Aorta (tissue), 5 donors: ENCODE measurements around the gene PDCD6IP. TPM values are rescaled to one million over a fixed set of nuclear protein-coding genes. Genes with fewer than 3 reads are reported as not detected.

ENCODE experiments used
- ATAC-seq: fragments of 200-7000 bp; cut with Tn5 transposase; one replicate; pipeline ENCODE4 v1.9.1; 2022; ENCODE audit warnings: moderate library complexity; ENCODE audit not compliant: low FRiP score
- DNase-seq, 2 donors: peaks; one replicate each; pipeline ENCODE4 v3.0.0-alpha.2; 2020
- H3K27ac ChIP-seq, 2 donors: one replicate each; pipeline ENCODE4 v1.5.1; 2013; ENCODE audit warnings: low read length in 2 of 2, mild to moderate bottlenecking in 2 of 2, moderate library complexity in 2 of 2, control low read depth in 1 of 2, inconsistent platforms in 1 of 2, low read depth in 1 of 2
- H3K27me3 ChIP-seq, 2 donors: one replicate each; pipeline ENCODE4 v1.6.1; 2013; ENCODE audit warnings: control low read depth in 1 of 2, low read length in 1 of 2, mild to moderate bottlenecking in 1 of 2, moderate library complexity in 1 of 2; ENCODE audit not compliant: insufficient read depth in 2 of 2, control insufficient read depth in 1 of 2
- H3K36me3 ChIP-seq, 2 donors: one replicate each; pipeline ENCODE4 v1.6.1; 2013; ENCODE audit warnings: control low read depth in 1 of 2, low read length in 1 of 2, mild to moderate bottlenecking in 1 of 2; ENCODE audit not compliant: insufficient read depth in 2 of 2, control insufficient read depth in 1 of 2
- H3K4me1 ChIP-seq, 2 donors: one replicate each; pipeline ENCODE4 v1.6.1; 2013; ENCODE audit warnings: low read length in 2 of 2, control low read depth in 1 of 2, mild to moderate bottlenecking in 1 of 2, moderate library complexity in 1 of 2; ENCODE audit not compliant: insufficient read depth in 2 of 2, control insufficient read depth in 1 of 2
- H3K4me3 ChIP-seq, 2 donors: one replicate each; pipeline ENCODE4 v1.5.1; 2013; ENCODE audit warnings: low read length in 2 of 2, control low read depth in 1 of 2, mild to moderate bottlenecking in 1 of 2
- H3K9me3 ChIP-seq: one replicate; pipeline ENCODE4 v1.6.1; 2013; ENCODE audit warnings: mild to moderate bottlenecking, low read length; ENCODE audit not compliant: control insufficient read depth
- WGBS, 2 donors: extraction: QIAGEN DNeasy Blood & Tissue Kit; methylation state at CpG; one replicate each; pipeline ENCODE4 v1.1.7; 2013; 5-methylcytosine and 5-hydroxymethylcytosine counted together
- intact Hi-C, 2 donors: fragments of 100-400 bp; cut with DNase I; formaldehyde crosslinking; loops; one replicate each; pipeline versions ENCODE4 v1.14.2 to v1.15.0; 2022
- polyA plus RNA-seq, 2 donors: library from polyadenylated mRNA; stranded (reverse); fragments of 200-250 nt; gene quantifications; one replicate each; pipeline ENCODE4 v1.2.3, GENCODE V29; 2013
- total RNA-seq, 2 donors: library from RNA; stranded (reverse); fragmentation: NEBNext Ultra II Directional; extraction: Animal tissue kit (Norgen Biotek cat#: 25700); gene quantifications; one replicate each; pipeline ENCODE4 v1.2.1, GENCODE V29; 2021
- donor health status: healthy with polysubstance abuse.
- donor health status: Bipolar disorder and iron deficiency.
- donor health status: DM: no; HTN: no; CAD: no.
- donor health status: DM: no; HTN: no; CAD: no.
- donor health status: DM: yes; HTN: yes; CAD: no.

Gene PDCD6IP
- total and polyA plus RNA-seq, 4 donors: 41.7 to 245 (median 143) TPM

DNA sequence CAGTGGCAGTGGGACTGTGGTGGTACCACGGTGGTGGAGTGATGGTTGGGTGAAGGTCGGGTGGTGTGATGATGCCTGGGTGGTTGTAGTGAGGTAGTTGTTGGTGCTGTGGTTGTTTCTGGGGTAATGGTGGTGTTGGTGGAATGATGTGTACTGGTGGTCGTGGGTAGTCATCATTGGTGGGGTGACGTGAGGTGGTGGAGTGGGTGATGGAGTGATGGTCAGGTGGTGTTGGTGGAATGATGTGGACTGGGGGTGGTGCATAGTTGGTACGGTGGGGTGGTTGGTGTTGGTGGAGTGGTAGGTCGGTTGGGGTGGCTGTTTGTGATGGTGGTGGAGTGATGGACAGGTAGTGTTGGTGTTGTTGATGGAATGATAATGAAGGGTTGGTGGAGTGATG is 87.1 kb downstream of the PDCD6IP start:
- intact Hi-C loops: no loop called here
- 87 to 95% methylated on average over 6 of the region's 6 CpGs for WGBS, 2 donors
- Histone ChIP-seq H3K27me3 (no peaks in the 10 kb centered on the region), H3K27ac (no peak overlapping the region), H3K4me1 (no peaks in the 10 kb centered on the region), H3K9me3 (no peaks in the 10 kb centered on the region), H3K36me3 (no peaks in the 10 kb centered on the region), H3K4me3 (no peak overlapping the region)
- DNase-seq (no peak), ATAC-seq (no peak)

DNA sequence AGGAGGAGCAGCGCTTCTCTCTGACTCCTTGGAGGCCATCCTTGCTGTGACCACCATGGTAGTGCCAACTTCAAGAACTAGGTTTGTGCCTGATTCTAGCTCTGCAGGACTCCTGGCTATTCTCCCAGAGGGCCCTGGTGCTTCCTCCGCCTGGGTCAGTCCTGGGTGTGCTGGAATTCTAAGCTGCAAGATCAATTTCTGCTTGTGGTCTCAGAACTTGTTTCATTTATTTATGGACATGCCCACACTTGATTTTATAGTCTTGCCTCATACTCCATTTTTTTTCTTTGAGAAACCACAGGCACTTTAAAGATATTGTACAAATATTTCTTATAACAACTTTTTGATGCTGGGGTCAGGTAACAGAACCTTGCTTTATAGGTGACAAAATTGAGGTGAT is 87.6 kb downstream of the PDCD6IP start:
- Histone ChIP-seq H3K36me3 (no peaks in the 10 kb centered on the region), H3K27ac (no peak overlapping the region), H3K27me3 (no peaks in the 10 kb centered on the region), H3K4me1 (no peaks in the 10 kb centered on the region), H3K9me3 (no peaks in the 10 kb centered on the region), H3K4me3 (no peak overlapping the region)
- WGBS, 2 donors: 97 to 100% methylated on average over 2 of the region's 2 CpGs
- ATAC-seq (no peak), DNase-seq (no peak)
- intact Hi-C loops: no loop called here

- no peak overlapping the region for H3K4me3 ChIP-seq
Observed at GRCh38 chr3:33887478-33887877, 89.0 kb downstream of the PDCD6IP start.

GRCh38 chr3:33889394-33890039 is 91.1 kb downstream of the PDCD6IP start:
- intact Hi-C loops: no loop called here
- no peak for DNase-seq
- ATAC-seq: no peak
- H3K9me3 ChIP-seq: no peaks in the 10 kb centered on the region
- H3K27ac ChIP-seq: no peak overlapping the region
- WGBS, 2 donors: 89 to 93% methylated on average over 3 of the region's 3 CpGs
- H3K4me3 ChIP-seq: no peak overlapping the region
- H3K27me3 ChIP-seq: no peaks in the 10 kb centered on the region
- H3K36me3 ChIP-seq: peaks cover 0 to 4% of the 10 kb centered on the region in 2 donors
- no peaks in the 10 kb centered on the region for H3K4me1 ChIP-seq

More at GRCh38 chr3:33887478-33887877, 89.0 kb downstream of the PDCD6IP start:
- Histone ChIP-seq H3K4me1 (no peaks in the 10 kb centered on the region), H3K27ac (no peak overlapping the region), H3K27me3 (no peaks in the 10 kb centered on the region), H3K9me3 (no peaks in the 10 kb centered on the region), H3K36me3 (peaks cover 0 to 4% of the 10 kb centered on the region in 2 donors)
- DNase-seq (no peak), ATAC-seq (no peak)
- WGBS, 2 donors: 92 to 96% methylated on average over 1 of the region's 1 CpG
- intact Hi-C loops: no loop called here

GRCh38 chr3:33892655-33893054 is 94.2 kb downstream of the PDCD6IP start:
- WGBS, 2 donors: 86 to 100% methylated on average over 1 of the region's 1 CpG
- H3K4me3 ChIP-seq: no peak overlapping the region
- H3K4me1 ChIP-seq: no peaks in the 10 kb centered on the region
- no peaks in the 10 kb centered on the region for H3K9me3 ChIP-seq
- H3K27me3 ChIP-seq: no peaks in the 10 kb centered on the region
- ATAC-seq (no peak), DNase-seq (no peak)
- no peak overlapping the region for H3K27ac ChIP-seq
- intact Hi-C loops: no loop called here
- H3K36me3 ChIP-seq: peaks cover 0 to 4% of the 10 kb centered on the region in 2 donors

- Histone ChIP-seq H3K4me1 (no peaks in the 10 kb centered on the region), H3K27ac (no peak overlapping the region), H3K36me3 (peaks cover 0 to 4% of the 10 kb centered on the region in 2 donors), H3K4me3 (no peak overlapping the region), H3K9me3 (no peaks in the 10 kb centered on the region), H3K27me3 (no peaks in the 10 kb centered on the region)
- no peak for DNase-seq
- ATAC-seq: no peak
- intact Hi-C loops: no loop called here
Observed at GRCh38 chr3:33895658-33896057, 97.2 kb downstream of the PDCD6IP start.

DNA sequence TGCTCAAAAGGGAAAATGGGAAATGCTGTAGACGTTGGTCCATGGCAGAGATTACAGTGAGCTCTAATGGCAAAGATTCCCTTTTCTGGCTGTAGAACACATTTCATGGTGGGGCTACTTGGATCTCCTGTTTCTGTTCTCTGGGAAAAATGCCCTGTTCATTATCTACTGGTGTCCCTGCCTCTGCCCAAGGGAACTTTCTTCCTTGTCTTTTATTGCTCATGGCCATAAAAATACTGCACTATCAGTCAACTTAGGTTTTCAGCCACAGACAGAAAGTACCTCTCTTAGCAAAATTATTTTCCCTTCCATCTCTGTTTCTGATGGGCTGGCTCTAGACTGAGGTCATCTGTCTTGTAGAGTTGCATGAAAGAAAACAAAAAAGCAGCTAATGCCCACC is 98.9 kb downstream of the PDCD6IP start:
- DNase-seq (no peak), ATAC-seq (no peak)
- Histone ChIP-seq H3K27ac (no peak overlapping the region), H3K4me3 (no peak overlapping the region), H3K4me1 (no peaks in the 10 kb centered on the region), H3K9me3 (no peaks in the 10 kb centered on the region), H3K27me3 (no peaks in the 10 kb centered on the region), H3K36me3 (peaks cover 0 to 2% of the 10 kb centered on the region in 2 donors)
- 43 to 47% methylated on average over 1 of the region's 1 CpG for WGBS, 2 donors
- intact Hi-C loops: no loop called here

DNA sequence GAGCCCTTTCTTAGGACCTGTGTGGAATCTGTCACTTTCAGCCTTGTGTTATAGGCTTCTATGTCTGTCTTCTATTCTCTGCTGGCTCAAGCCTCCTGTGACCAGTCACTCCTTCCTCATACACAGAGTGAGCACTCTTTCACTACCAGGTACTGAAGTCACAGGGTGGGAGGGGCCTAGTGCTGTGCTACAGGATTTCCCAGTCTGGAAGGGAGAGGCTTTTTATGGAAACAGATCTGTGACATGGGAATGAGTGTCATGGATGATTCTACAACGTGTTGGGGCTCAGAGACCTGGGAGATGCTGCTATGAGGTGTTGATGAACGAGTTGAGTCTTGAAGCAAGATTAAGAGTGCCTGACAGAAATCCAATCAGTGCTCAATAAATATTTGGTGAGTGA is 100.5 kb downstream of the PDCD6IP start:
- no peaks in the 10 kb centered on the region for H3K9me3 ChIP-seq
- H3K36me3 ChIP-seq: no peaks in the 10 kb centered on the region
- ATAC-seq (no peak), DNase-seq (no peak)
- 77 to 85% methylated on average over 2 of the region's 2 CpGs for WGBS, 2 donors
- no peaks in the 10 kb centered on the region for H3K4me1 ChIP-seq
- no peak overlapping the region for H3K4me3 ChIP-seq
- no peaks in the 10 kb centered on the region for H3K27me3 ChIP-seq
- no peak overlapping the region for H3K27ac ChIP-seq
- intact Hi-C loops: no loop called here

- no peak overlapping the region for H3K4me3 ChIP-seq
- no peaks in the 10 kb centered on the region for H3K9me3 ChIP-seq
- DNase-seq (no peak), ATAC-seq (no peak)
- H3K27ac ChIP-seq: no peak overlapping the region
- H3K27me3 ChIP-seq: no peaks in the 10 kb centered on the region
- intact Hi-C loops: no loop called here
- H3K36me3 ChIP-seq: no peaks in the 10 kb centered on the region
- no peaks in the 10 kb centered on the region for H3K4me1 ChIP-seq
Observed at GRCh38 chr3:33900440-33900808, 102.0 kb downstream of the PDCD6IP start.
